Measurements from ENCODE around the gene COL1A1. TPM values are rescaled to one million over a fixed set of nuclear protein-coding genes. Genes with fewer than 3 reads are reported as not detected.

The COL1A1 gene
- polyA plus RNA-seq, 12 donors: 2,279 to 10,060 (median 4,381) TPM

- peak; percentile 91 for DNase-seq
Measured at GRCh38 chr17:50203086-50203485, 1.7 kb upstream of the COL1A1 start.

DNA sequence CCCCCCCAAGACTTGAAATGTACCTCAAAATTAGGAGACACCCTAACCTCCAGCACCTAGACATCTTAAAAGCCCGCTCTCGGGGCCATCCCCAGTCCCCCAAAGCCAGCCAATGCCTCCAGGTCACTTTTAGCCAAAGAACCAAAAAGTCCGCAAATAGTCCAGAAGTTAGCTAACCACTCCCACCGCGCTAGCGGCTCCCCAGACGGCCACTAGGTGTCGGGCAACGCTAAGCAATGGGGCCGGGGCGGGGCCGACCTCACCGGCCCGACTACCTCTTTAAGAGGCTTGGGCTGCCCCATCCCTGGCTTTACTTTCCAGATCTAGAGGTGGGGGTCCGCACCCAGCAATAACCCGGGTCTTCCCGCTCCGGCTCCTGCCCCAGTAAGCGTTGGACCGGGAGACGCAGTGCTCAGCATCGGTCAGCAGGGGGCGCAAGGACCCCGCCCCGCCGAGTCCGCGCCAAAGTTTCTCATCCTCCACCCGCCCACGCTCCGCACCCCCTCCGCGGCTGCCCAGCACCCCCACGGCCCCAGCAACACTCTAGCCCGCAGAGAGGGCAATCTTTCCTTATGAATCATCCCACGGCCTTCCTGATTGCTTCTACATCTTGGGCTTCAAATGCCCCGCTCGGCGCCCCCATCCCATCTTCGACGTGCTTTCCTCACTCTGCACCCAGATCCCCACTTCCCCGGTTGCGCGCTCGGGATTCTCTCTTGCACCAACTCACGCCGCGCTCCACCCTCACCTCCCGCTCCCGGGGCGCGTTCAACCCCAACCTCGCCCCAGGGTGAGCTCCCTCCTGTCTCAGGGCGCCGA is 765 bp downstream of the COL1A1 start:
- DNase-seq: peak; percentile 93

- peak; percentile 92 for DNase-seq
Measured at GRCh38 chr17:50199803-50200456, 1.5 kb downstream of the COL1A1 start.

DNA sequence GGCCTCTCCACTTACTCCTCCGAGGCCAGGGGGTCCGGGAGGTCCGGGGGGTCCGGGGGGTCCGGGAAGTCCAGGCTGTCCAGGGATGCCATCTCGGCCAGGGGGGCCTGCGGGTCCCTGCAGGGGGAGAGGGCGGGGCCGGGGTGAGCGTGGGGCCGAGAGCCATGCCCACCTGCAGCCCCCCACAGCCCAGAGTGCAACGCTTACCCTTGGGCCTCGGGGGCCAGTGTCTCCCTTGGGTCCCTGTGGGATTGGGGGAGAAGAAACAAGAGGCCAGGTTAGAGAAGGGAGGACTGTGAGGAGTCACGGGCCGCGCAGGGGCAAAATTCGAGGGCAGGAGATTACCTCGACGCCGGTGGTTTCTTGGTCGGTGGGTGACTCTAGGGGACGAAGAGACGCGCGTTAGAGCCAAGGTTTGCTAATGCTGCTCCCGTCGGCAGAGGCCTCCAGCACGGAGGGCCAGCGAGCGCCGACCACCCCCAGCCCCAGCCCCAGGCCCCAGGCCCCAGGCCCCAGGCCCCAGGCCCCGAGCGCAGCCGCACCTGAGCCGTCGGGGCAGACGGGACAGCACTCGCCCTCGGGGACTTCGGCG is 2.1 kb downstream of the COL1A1 start:
- DNase-seq: no peak

DNA sequence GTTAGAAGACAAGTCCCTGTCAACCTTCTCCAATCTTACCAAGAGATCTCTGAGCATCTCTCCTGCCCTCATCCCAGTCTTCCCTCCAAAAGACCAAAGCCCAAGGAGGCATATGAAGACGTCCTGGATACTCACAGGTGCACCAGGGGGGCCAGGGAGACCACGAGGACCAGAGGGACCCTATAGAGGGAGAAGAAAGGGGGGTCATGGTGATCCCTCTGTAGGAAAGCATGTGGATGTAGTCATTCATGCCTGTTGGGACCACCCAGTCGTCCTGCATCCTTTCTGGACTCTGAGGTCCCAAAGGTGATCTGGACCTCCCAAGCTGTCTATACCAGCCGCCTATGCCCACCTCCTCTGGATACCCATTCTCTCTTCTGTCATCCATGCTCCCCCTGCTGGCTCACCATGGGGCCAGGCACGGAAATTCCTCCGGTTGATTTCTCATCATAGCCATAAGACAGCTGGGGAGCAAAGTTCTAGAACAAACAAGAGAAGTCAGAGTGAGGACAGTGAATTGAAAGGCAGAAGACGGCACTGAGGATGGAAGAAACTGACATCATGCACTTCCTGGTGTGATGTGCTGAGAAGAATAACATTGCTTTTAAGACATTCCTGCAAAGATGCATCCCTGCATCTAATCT is 3.3 kb downstream of the COL1A1 start:
- no peak for DNase-seq

- DNase-seq: no peak
Measured at GRCh38 chr17:50196826-50197225, 4.6 kb downstream of the COL1A1 start.

GRCh38 chr17:50196036-50196435 is 5.4 kb downstream of the COL1A1 start:
- DNase-seq: no peak

DNA sequence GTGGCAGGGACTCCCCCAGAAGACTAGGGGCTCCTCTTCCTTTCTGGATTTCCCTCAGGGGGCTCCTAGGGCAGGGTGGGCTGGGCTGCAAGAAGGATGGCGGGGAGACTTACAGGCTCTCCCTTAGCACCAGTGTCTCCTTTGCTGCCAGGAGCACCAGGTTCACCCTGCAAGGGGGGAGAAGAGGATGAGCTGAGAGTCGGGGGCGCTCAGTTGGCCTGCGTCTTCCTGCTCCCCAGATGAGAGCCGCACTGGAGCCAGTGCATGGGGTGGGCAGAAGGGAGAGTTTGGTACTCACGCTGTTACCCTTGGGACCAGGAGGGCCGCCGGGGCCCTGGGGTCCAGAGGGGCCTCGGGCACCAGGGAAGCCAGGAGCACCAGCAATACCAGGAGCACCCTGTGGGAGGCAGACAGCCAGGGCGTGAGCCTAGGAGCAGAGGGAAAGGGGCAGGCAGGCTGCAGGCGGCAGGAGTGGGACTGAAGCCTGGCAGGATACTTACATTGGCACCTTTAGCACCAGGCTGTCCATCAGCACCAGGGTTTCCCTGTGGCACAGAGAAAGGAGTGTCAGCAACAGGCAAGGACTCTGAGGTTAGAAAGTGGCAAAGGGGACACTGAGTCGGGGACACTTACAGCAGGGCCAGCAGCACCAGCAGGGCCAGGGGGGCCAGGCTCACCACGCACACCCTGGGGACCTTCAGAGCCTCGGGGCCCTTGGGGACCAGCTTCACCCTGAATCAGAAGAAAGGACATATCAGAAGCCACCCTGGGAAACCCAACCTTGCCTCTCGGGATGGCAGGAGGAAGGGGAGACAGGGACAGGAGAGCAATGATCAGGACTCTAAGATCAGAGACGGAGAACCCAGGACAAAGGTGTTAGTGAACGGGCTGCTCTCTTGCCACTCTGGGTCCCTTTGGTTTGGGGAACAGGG is 6.2 kb downstream of the COL1A1 start:
- DNase-seq: no peak

DNA sequence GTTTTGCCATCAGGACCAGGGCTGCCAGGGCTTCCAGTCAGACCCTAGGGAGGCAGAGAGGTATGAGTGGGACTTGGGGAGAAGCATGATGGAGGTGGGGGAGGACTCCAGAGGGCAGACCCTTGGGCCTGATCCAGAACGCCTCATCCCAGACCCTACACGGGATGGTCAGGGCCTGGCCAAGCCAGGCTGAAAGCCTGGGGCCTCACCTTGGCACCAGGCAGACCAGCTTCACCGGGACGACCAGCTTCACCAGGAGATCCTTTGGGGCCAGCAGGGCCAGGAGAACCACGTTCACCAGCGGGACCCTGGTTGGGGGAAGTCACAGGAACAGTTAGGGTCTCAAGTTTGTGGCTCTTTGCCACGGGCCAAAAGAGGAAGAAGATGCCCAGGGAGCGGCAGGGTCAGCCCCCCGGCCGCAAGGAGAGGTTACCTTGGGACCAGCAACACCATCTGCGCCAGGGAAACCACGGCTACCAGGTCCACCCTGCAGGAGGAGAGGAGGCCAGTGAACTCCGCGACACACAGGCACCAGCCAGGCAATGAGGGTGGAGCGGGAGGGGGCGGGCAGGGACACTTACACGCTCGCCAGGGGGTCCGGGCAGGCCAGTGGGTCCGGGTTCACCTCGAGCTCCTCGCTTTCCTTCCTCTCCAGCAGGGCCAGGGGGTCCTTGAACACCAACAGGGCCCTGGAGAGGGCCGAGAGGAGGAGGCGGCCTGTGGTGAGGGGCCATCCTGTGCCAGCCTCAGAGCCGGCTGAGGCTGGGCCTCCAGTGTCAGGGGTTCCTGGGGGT is 7.1 kb downstream of the COL1A1 start:
- DNase-seq: no peak

- DNase-seq: no peak
Measured at GRCh38 chr17:50192618-50193291, 8.7 kb downstream of the COL1A1 start.

- DNase-seq: no peak
Measured at GRCh38 chr17:50192144-50192617, 9.2 kb downstream of the COL1A1 start.

- DNase-seq: no peak
Measured at GRCh38 chr17:50191359-50192143, 9.9 kb downstream of the COL1A1 start.

GRCh38 chr17:50190603-50191358 is 10.7 kb downstream of the COL1A1 start:
- DNase-seq: no peak

DNA sequence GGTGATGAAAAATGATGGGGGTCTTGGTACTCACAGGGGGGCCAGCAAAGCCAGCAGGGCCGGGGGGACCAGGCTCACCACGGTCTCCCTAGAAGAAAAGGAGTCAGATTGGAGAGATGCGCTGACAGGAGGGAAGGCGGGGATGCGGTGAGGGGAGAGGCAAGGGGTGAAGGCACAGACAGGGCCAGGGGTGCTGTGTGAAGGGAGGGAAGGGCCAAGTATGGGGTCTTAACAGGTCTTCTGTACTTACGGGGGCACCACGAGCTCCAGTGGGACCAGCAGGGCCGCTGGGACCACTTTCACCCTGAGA is 11.2 kb downstream of the COL1A1 start:
- DNase-seq: no peak

- no peak for DNase-seq
Measured at GRCh38 chr17:50189550-50190292, 11.7 kb downstream of the COL1A1 start.

- no peak for DNase-seq
Measured at GRCh38 chr17:50188921-50189549, 12.4 kb downstream of the COL1A1 start.

GRCh38 chr17:50188531-50188920 is 12.9 kb downstream of the COL1A1 start:
- no peak for DNase-seq

Data from muscle of arm (tissue), 12 donors.